Activated T-helper 1 cell treated with anti-CD3 and anti-CD28 coated beads, Interleukin-12 subunit alpha, Interleukin-12 subunit beta, Interleukin-2, Interleukin-4 antibody, amounts not matched to agents 30 ng/mL and 10 ng/mL and 1 ng/mL, durations not matched to agents 14 hours and 24 hours and 36 hours (primary cell): ENCODE measurements around the gene COPB2. TPM values are rescaled to one million over a fixed set of nuclear protein-coding genes. Genes with fewer than 3 reads are reported as not detected.
"Not testable (repeated sequence)": the region's sequence is repeated elsewhere in the genome, so short reads cannot be mapped to it uniquely, and the experiment has no call there.

Source experiments
- DNase-seq: peaks from one replicate; pipeline ENCODE4 v3.0.0; 2021; ENCODE audit warnings: low spot score
- H3K27ac Mint-ChIP-seq: one replicate; pipeline ENCODE4 v1.8.0; 2021; ENCODE audit warnings: mild to moderate bottlenecking, mixed read lengths
- H3K27me3 Mint-ChIP-seq: one replicate; pipeline ENCODE4 v1.8.0; 2022; ENCODE audit warnings: mild to moderate bottlenecking, moderate library complexity, mixed read lengths; ENCODE audit not compliant: insufficient read depth
- H3K36me3 Mint-ChIP-seq: one replicate; pipeline ENCODE4 v1.8.0; 2021; ENCODE audit warnings: low read depth, mixed read lengths
- H3K4me1 Mint-ChIP-seq: one replicate; pipeline ENCODE4 v1.8.0; 2021; ENCODE audit warnings: low read depth, mixed read lengths
- H3K4me3 Mint-ChIP-seq: one replicate; pipeline ENCODE4 v1.8.0; 2021; ENCODE audit warnings: mild to moderate bottlenecking, moderate library complexity, mixed read lengths
- H3K9me3 Mint-ChIP-seq: one replicate; pipeline ENCODE4 v1.8.0; 2021; ENCODE audit warnings: mixed read lengths
- intact Hi-C: fragments of 100-400 bp; cut with micrococcal nuclease; formaldehyde crosslinking; loops from one replicate; pipeline ENCODE4 v1.15.1; 2024
- total RNA-seq: library from RNA; stranded (reverse); gene quantifications from 2 replicates; pipeline ENCODE4 v1.2.3, GENCODE V29; 2022

Gene COPB2
- total RNA-seq, 1 donor from 2014 or later = 96.9 TPM

- Mint-ChIP-seq H3K36me3 (peaks cover 5% of the 10 kb centered on the region), H3K4me3 (no peak overlapping the region), H3K4me1 (peaks cover 18% of the 10 kb centered on the region), H3K27ac (no peak overlapping the region), H3K27me3 (peaks cover 4% of the 10 kb centered on the region), H3K9me3 (peaks cover 5% of the 10 kb centered on the region)
- no peak for DNase-seq
- intact Hi-C loops = no loop called here
These were observed 50.1 kb downstream of the COPB2 start for GRCh38 chr3:139339219-139339906.

- no peak for DNase-seq
- Mint-ChIP-seq H3K9me3 (peaks cover 5% of the 10 kb centered on the region), H3K27me3 (peaks cover 8% of the 10 kb centered on the region), H3K36me3 (peaks cover 5% of the 10 kb centered on the region), H3K4me1 (peaks cover 16% of the 10 kb centered on the region), H3K27ac (no peak overlapping the region), H3K4me3 (no peak overlapping the region)
- intact Hi-C loops = no loop called here
These were observed 51.0 kb downstream of the COPB2 start for GRCh38 chr3:139338405-139338804.

GRCh38 chr3:139334675-139335074 is 54.8 kb downstream of the COPB2 start:
- H3K4me1 Mint-ChIP-seq, H3K27ac Mint-ChIP-seq, H3K36me3 Mint-ChIP-seq, intact Hi-C loops, DNase-seq, H3K4me3 Mint-ChIP-seq, H3K9me3 Mint-ChIP-seq: not testable (repeated sequence)
- peaks cover 21% of the 10 kb centered on the region for H3K27me3 Mint-ChIP-seq

GRCh38 chr3:139332092-139332491 is 57.4 kb downstream of the COPB2 start:
- Mint-ChIP-seq H3K4me3 (no peak overlapping the region), H3K9me3 (no peaks in the 10 kb centered on the region), H3K36me3 (no peaks in the 10 kb centered on the region), H3K27ac (no peak overlapping the region), H3K4me1 (peaks cover 18% of the 10 kb centered on the region), H3K27me3 (peaks cover 22% of the 10 kb centered on the region)
- intact Hi-C loops = no loop called here
- no peak for DNase-seq

GRCh38 chr3:139329364-139329850 is 60.0 kb downstream of the COPB2 start:
- Mint-ChIP-seq H3K9me3 (no peaks in the 10 kb centered on the region), H3K36me3 (no peaks in the 10 kb centered on the region), H3K4me1 (peaks cover 18% of the 10 kb centered on the region), H3K4me3 (peak overlapping the region; percentile 32), H3K27me3 (peaks cover 21% of the 10 kb centered on the region), H3K27ac (no peak overlapping the region)
- intact Hi-C loops = loop anchor here (1.0 to 5.0 kb wide), 6 partner anchors 220 to 912 kb away; partner anchors contain the start of gene NMNAT3
- peak; percentile 79 for DNase-seq

- H3K4me1 Mint-ChIP-seq = peaks cover 18% of the 10 kb centered on the region
- H3K27me3 Mint-ChIP-seq = peaks cover 17% of the 10 kb centered on the region
- no peaks in the 10 kb centered on the region for H3K36me3 Mint-ChIP-seq
- no peaks in the 10 kb centered on the region for H3K9me3 Mint-ChIP-seq
- no peak overlapping the region for H3K4me3 Mint-ChIP-seq
- no peak overlapping the region for H3K27ac Mint-ChIP-seq
- no peak for DNase-seq
- intact Hi-C loops = loop anchor here (5.0 kb wide), 1 partner anchor 349 kb away; the partner anchor contains the start of gene NMNAT3
These were observed 61.1 kb downstream of the COPB2 start for GRCh38 chr3:139328356-139328755.

- Mint-ChIP-seq H3K9me3 (no peaks in the 10 kb centered on the region), H3K4me3 (no peak overlapping the region), H3K27me3 (peaks cover 13% of the 10 kb centered on the region), H3K36me3 (no peaks in the 10 kb centered on the region), H3K27ac (peak overlapping the region; percentile 5), H3K4me1 (peaks cover 18% of the 10 kb centered on the region)
- no peak for DNase-seq
- intact Hi-C loops = loop anchor here (5.0 kb wide), 1 partner anchor 349 kb away; the partner anchor contains the start of gene NMNAT3
These were observed 61.6 kb downstream of the COPB2 start for GRCh38 chr3:139327861-139328260.

GRCh38 chr3:139327231-139327630 is 62.2 kb downstream of the COPB2 start:
- H3K27me3 Mint-ChIP-seq = peaks cover 10% of the 10 kb centered on the region
- peaks cover 18% of the 10 kb centered on the region for H3K4me1 Mint-ChIP-seq
- H3K36me3 Mint-ChIP-seq = no peaks in the 10 kb centered on the region
- no peak overlapping the region for H3K27ac Mint-ChIP-seq
- no peak overlapping the region for H3K4me3 Mint-ChIP-seq
- DNase-seq = no peak
- H3K9me3 Mint-ChIP-seq = no peaks in the 10 kb centered on the region
- intact Hi-C loops = loop anchor here (5.0 kb wide), 1 partner anchor 350 kb away; the partner anchor contains the start of gene NMNAT3

- Mint-ChIP-seq H3K27ac (no peak overlapping the region), H3K4me3 (no peak overlapping the region), H3K9me3 (no peaks in the 10 kb centered on the region), H3K27me3 (peaks cover 7% of the 10 kb centered on the region), H3K36me3 (no peaks in the 10 kb centered on the region), H3K4me1 (peaks cover 18% of the 10 kb centered on the region)
- intact Hi-C loops = loop anchor here (5.0 kb wide), 1 partner anchor 351 kb away; the partner anchor contains the start of gene NMNAT3
- no peak for DNase-seq
These were observed 62.7 kb downstream of the COPB2 start for GRCh38 chr3:139326707-139327106.

- H3K36me3 Mint-ChIP-seq = no peaks in the 10 kb centered on the region
- H3K27me3 Mint-ChIP-seq = peaks cover 11% of the 10 kb centered on the region
- DNase-seq = no peak
- no peaks in the 10 kb centered on the region for H3K9me3 Mint-ChIP-seq
- no peak overlapping the region for H3K27ac Mint-ChIP-seq
- no peak overlapping the region for H3K4me3 Mint-ChIP-seq
- H3K4me1 Mint-ChIP-seq = peaks cover 18% of the 10 kb centered on the region
- intact Hi-C loops = loop anchor here (5.0 kb wide), 1 partner anchor 351 kb away; the partner anchor contains the start of gene NMNAT3
These were observed 63.3 kb downstream of the COPB2 start for GRCh38 chr3:139326131-139326530.

- H3K36me3 Mint-ChIP-seq = no peaks in the 10 kb centered on the region
- H3K9me3 Mint-ChIP-seq = no peaks in the 10 kb centered on the region
- H3K27ac Mint-ChIP-seq = no peak overlapping the region
- H3K4me1 Mint-ChIP-seq = peaks cover 18% of the 10 kb centered on the region
- DNase-seq = no peak
- H3K27me3 Mint-ChIP-seq = peaks cover 11% of the 10 kb centered on the region
- H3K4me3 Mint-ChIP-seq = no peak overlapping the region
- intact Hi-C loops = loop anchor here (5.0 kb wide), 1 partner anchor 352 kb away; the partner anchor contains the start of gene NMNAT3
These were observed 63.9 kb downstream of the COPB2 start for GRCh38 chr3:139325551-139325950.

GRCh38 chr3:139324456-139324855 is 65.0 kb downstream of the COPB2 start:
- no peaks in the 10 kb centered on the region for H3K9me3 Mint-ChIP-seq
- H3K27ac Mint-ChIP-seq = no peak overlapping the region
- no peak overlapping the region for H3K4me3 Mint-ChIP-seq
- H3K36me3 Mint-ChIP-seq = no peaks in the 10 kb centered on the region
- peaks cover 14% of the 10 kb centered on the region for H3K27me3 Mint-ChIP-seq
- DNase-seq = no peak
- H3K4me1 Mint-ChIP-seq = peaks cover 15% of the 10 kb centered on the region
- intact Hi-C loops = no loop called here

- no peak overlapping the region for H3K27ac Mint-ChIP-seq
- intact Hi-C loops = no loop called here
- H3K9me3 Mint-ChIP-seq = no peaks in the 10 kb centered on the region
- H3K4me1 Mint-ChIP-seq = peaks cover 6% of the 10 kb centered on the region
- H3K4me3 Mint-ChIP-seq = no peak overlapping the region
- no peak for DNase-seq
- no peaks in the 10 kb centered on the region for H3K36me3 Mint-ChIP-seq
- peaks cover 15% of the 10 kb centered on the region for H3K27me3 Mint-ChIP-seq
These were observed 66.3 kb downstream of the COPB2 start for GRCh38 chr3:139323146-139323545.
